ENCODE results near the gene EEF1G.

DNA sequence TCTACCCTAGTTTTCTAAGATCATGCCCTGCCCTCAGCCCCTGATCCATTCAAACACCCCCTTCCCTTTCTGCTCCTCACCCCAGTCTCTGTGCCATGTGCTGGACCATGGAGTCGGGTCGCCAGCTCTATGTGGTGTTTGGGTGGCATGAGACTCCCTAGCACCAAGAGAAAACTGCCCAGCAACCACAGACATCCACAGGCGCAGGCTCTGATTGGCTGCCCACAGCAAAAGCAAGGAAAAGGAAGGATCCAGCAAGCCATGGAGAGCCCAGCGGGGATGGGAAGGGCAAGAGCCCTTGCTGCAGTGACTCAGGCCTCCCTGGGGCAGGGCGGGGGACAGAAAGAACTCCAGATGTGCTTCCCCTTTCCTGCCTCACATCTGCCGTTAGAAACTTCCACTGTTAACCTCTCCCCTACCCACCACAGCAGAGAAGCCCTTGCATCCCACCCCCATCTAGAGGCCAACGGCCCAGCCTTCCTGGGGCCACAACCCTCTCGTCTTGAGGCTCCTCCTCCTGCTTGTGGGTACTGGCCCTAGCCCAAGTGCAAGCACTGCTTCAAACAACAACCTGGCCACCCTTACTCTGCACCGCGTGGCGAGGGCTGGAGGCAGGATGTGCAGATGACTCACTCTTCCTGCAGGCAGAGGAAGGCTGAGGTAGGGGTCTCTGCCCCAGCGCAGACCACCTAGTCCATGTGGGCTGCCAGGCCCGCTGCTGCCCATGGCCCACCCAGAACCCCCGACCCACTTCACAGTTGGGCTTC, 17.4 kb downstream of the EEF1G start:
- TF ChIP-seq, protein P1, sequence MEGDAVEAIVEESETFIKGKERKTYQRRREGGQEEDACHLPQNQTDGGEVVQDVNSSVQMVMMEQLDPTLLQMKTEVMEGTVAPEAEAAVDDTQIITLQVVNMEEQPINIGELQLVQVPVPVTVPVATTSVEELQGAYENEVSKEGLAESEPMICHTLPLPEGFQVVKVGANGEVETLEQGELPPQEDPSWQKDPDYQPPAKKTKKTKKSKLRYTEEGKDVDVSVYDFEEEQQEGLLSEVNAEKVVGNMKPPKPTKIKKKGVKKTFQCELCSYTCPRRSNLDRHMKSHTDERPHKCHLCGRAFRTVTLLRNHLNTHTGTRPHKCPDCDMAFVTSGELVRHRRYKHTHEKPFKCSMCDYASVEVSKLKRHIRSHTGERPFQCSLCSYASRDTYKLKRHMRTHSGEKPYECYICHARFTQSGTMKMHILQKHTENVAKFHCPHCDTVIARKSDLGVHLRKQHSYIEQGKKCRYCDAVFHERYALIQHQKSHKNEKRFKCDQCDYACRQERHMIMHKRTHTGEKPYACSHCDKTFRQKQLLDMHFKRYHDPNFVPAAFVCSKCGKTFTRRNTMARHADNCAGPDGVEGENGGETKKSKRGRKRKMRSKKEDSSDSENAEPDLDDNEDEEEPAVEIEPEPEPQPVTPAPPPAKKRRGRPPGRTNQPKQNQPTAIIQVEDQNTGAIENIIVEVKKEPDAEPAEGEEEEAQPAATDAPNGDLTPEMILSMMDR (IDR thresholded peaks at IDR 0.05) = no peak
- TF ChIP-seq POLR2AphosphoS5 (IDR thresholded peaks at IDR 0.05) = peak in 1 of 2 donors; percentile 71
- no peak for TF ChIP-seq EP300 (IDR thresholded peaks at IDR 0.05)
